Vagina (tissue), 2 donors: Measurements from ENCODE around the gene HSPA12A.

ENCODE experiments used
- CTCF ChIP-seq, 3 experiments: fragments of 450-650 bp in 2 of 3; fragments of 200-600 bp in 1 of 3; sonication (generic) in 1 of 3; IDR thresholded peaks; one replicate each; pipeline ENCODE4 v1.5.1; 2017 to 2019; ENCODE audit warnings: antibody characterized with exemption in 3 of 3, mild to moderate bottlenecking in 2 of 3, moderate library complexity in 2 of 3
- POLR2A ChIP-seq, 2 donors: fragments of 450-650 bp; IDR thresholded peaks; one replicate each; pipeline ENCODE4 v1.6.1; 2017; ENCODE audit warnings: antibody characterized with exemption in 2 of 2, mild to moderate bottlenecking in 2 of 2, moderate library complexity in 2 of 2

GRCh38 chr10:116626815-116627214 lies 115.6 kb downstream of the HSPA12A start:
- TF ChIP-seq CTCF (IDR thresholded peaks at IDR 0.05) (no peak), POLR2A (IDR thresholded peaks at IDR 0.05) (no peak)
